Thymus (tissue), 11 donors: ENCODE results near the gene PCYT1B. TPM values are rescaled to one million over a fixed set of nuclear protein-coding genes. Genes with fewer than 3 reads are reported as not detected.

ENCODE experiments used
- DNase-seq, 9 donors: peaks; one replicate each; pipeline ENCODE4 v3.0.0-alpha.2; 2013; ENCODE audit warnings: low spot score in 9 of 9, low read depth in 6 of 9, missing footprints in 1 of 9
- H3K27ac ChIP-seq, 2 donors: one replicate each; pipeline ENCODE4 v1.5.1; 2013; ENCODE audit warnings: control low read depth in 1 of 2, low read depth in 1 of 2, low read length in 1 of 2, mild to moderate bottlenecking in 1 of 2, moderate library complexity in 1 of 2
- H3K27me3 ChIP-seq, 2 donors: one replicate each; pipeline ENCODE4 v1.5.1; 2013; ENCODE audit warnings: low read length in 1 of 2; ENCODE audit not compliant: control insufficient read depth in 2 of 2, insufficient read depth in 1 of 2
- H3K36me3 ChIP-seq, 2 donors: one replicate each; pipeline ENCODE4 v1.5.1; 2013; ENCODE audit warnings: low read length in 1 of 2, mild to moderate bottlenecking in 1 of 2, moderate library complexity in 1 of 2; ENCODE audit not compliant: control insufficient read depth in 2 of 2, insufficient read depth in 2 of 2
- H3K4me1 ChIP-seq, 2 donors: one replicate each; pipeline ENCODE4 v1.5.1; 2013; ENCODE audit warnings: low read length in 2 of 2; ENCODE audit not compliant: control insufficient read depth in 2 of 2, insufficient read depth in 2 of 2
- H3K4me3 ChIP-seq, 2 donors: one replicate each; pipeline ENCODE4 v1.5.1; 2013; ENCODE audit warnings: low read length in 2 of 2, control low read depth in 1 of 2, mild to moderate bottlenecking in 1 of 2
- H3K9me3 ChIP-seq, 2 donors: one replicate each; pipeline ENCODE4 v1.5.1; 2013; ENCODE audit warnings: low read length in 1 of 2, mild to moderate bottlenecking in 1 of 2; ENCODE audit not compliant: control insufficient read depth in 2 of 2, insufficient read depth in 1 of 2
- WGBS: extraction: QIAGEN DNeasy Blood & Tissue Kit; methylation state at CpG from one replicate; pipeline ENCODE4 v1.1.7; 2013; 5-methylcytosine and 5-hydroxymethylcytosine counted together
- polyA plus RNA-seq: library from polyadenylated mRNA; stranded (reverse); fragments of 200-250 nt; gene quantifications from one replicate; pipeline ENCODE4 v1.2.3, GENCODE V29; 2013
- total RNA-seq: library from RNA; stranded (reverse); fragments of 120-200 nt; gene quantifications from one replicate; pipeline ENCODE4 v1.2.4, GENCODE V29; 2013
- donor health status: healthy.

Gene PCYT1B
- total and polyA plus RNA-seq, 2 donors: 0.37 to 0.38 TPM

DNA sequence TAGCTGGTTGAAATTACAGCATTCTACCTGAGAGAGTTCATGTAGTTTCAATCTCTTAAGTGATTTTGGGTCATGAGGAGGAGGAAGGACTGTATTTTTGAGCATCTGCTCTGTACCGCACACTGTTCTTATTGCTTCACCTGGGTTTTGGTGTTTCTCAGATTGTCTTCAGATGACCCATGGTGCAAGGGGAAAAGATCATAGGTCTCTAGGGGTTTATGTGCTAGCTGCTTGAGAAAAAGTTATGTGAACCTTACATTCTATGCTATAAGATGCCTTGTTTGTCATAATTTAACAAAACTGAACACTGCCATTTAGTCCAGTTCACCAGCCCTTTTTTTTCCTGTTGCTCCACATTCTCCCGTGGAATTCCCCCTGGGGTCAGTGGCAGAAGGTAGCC lies 121.7 kb downstream of the PCYT1B start:
- no peak overlapping the region for H3K27ac ChIP-seq
- peaks cover 0 to 6% of the 10 kb centered on the region in 2 donors for H3K36me3 ChIP-seq
- no peaks in the 10 kb centered on the region for H3K27me3 ChIP-seq
- 100% methylated on average over 2 of the region's 2 CpGs for WGBS
- no peak for DNase-seq
- no peak overlapping the region for H3K4me3 ChIP-seq
- H3K4me1 ChIP-seq: no peaks in the 10 kb centered on the region
- no peaks in the 10 kb centered on the region for H3K9me3 ChIP-seq

DNA sequence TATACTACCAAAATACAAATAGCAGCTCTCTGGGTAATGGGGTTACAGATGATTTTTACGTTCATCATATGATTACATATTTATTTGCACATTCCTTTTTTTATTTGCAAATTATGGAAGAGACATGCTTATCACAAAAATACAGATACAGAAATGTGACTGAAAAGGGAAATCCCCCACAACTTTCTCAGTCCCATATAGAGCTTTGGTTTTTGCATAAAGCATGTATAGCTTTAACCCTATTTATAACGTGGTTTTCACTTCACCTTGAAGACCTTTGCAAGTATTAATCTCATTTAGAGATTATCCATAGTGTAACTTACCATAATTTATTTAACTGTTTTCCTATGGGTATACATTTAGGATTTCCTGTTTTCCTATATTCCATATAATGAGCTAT lies 126.7 kb downstream of the PCYT1B start:
- Histone ChIP-seq H3K27ac (no peak overlapping the region), H3K9me3 (no peaks in the 10 kb centered on the region), H3K4me3 (no peak overlapping the region), H3K36me3 (peaks cover 0 to 3% of the 10 kb centered on the region in 2 donors), H3K4me1 (no peaks in the 10 kb centered on the region), H3K27me3 (no peaks in the 10 kb centered on the region)
- DNase-seq: no peak
- 94% methylated on average over 2 of the region's 2 CpGs for WGBS

DNA sequence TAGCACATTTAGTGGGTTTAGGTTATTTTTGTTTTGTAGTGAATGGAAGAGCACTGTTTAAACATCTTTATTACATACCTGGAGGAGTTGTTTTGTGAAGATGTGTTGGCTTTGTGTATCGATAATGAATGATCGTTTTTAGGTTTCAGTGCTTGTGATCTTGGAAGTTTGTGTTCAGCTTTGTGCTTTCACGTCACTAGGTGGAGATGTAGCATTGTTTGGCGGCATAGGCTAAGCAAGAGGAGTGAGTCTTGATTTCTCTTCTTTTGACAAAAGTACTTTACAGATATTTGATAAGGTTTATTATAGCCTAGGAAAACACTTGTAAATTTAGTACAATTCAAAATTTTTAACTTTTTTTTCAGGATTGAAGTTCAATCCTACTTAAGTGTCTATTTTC lies 131.7 kb downstream of the PCYT1B start:
- WGBS: 95% methylated on average over 4 of the region's 4 CpGs
- Histone ChIP-seq H3K4me1 (no peaks in the 10 kb centered on the region), H3K27ac (no peak overlapping the region), H3K27me3 (no peaks in the 10 kb centered on the region), H3K9me3 (no peaks in the 10 kb centered on the region), H3K36me3 (peaks cover 0 to 3% of the 10 kb centered on the region in 2 donors), H3K4me3 (no peak overlapping the region)
- no peak for DNase-seq

DNA sequence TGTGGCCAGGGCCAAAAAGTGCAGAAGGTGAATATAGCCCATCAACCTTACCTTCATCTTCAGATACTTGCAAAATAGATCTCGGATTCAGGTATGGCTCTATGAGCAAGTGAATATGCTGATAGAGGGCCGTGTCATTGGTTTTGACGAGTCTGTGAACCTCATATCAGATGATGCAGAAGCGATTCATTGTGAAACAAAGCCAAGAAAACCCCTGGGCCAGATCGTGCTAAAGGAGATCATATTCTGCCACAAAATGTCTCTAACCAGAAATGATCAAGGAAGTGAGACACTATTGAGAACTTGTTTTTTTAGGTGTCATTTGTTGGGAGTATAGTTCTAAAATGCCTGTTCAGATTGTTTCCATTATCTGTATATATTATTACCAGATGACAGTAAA lies 133.7 kb downstream of the PCYT1B start:
- Histone ChIP-seq H3K9me3 (no peaks in the 10 kb centered on the region), H3K36me3 (no peaks in the 10 kb centered on the region), H3K27me3 (no peaks in the 10 kb centered on the region), H3K4me1 (no peaks in the 10 kb centered on the region), H3K27ac (no peak overlapping the region), H3K4me3 (no peak overlapping the region)
- peak in 1 of 9 donors; percentile 8 for DNase-seq
- 93% methylated on average over 5 of the region's 5 CpGs for WGBS

DNA sequence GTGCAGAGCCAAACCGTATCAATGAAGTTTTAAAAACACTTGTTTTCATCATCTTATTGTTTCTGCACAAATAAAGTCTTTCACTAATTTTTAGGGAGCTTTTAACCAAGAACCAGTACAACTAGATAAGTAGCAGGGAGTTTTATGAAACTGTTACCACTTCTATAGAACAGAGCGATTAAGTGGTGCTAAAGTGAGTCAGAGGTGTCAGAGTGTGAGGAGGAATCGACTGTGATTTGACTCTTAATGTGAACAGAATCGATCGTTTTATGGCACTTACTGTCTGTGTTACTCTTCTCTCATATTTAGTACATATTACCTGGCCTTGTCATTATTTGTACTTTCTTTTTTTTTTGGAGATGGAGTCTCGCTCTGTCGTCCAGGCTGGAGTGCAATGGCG lies 138.8 kb downstream of the PCYT1B start:
- WGBS: 98% methylated on average over 8 of the region's 8 CpGs
- Histone ChIP-seq H3K27ac (no peak overlapping the region), H3K36me3 (peaks cover 4 to 6% of the 10 kb centered on the region in 2 donors), H3K4me1 (no peaks in the 10 kb centered on the region), H3K4me3 (no peak overlapping the region), H3K9me3 (no peaks in the 10 kb centered on the region), H3K27me3 (no peaks in the 10 kb centered on the region)
- no peak for DNase-seq

Other genes starting within 250 kb of the PCYT1B start
- gene PDK3, start 182.1 kb downstream of the PCYT1B start, total RNA-seq: 12.5 TPM
- gene PDK3, start 182.1 kb downstream of the PCYT1B start, polyA plus RNA-seq: 7.6 TPM
- gene POLA1, start 46.6 kb upstream of the PCYT1B start, total RNA-seq: 21.1 TPM
- 3.5 TPM for gene POLA1, start 46.6 kb upstream of the PCYT1B start, polyA plus RNA-seq